ENCODE results near the gene AWAT1.
"Not testable (repeated sequence)": the region's sequence is repeated elsewhere in the genome, so short reads cannot be mapped to it uniquely, and the experiment has no call there.

DNA sequence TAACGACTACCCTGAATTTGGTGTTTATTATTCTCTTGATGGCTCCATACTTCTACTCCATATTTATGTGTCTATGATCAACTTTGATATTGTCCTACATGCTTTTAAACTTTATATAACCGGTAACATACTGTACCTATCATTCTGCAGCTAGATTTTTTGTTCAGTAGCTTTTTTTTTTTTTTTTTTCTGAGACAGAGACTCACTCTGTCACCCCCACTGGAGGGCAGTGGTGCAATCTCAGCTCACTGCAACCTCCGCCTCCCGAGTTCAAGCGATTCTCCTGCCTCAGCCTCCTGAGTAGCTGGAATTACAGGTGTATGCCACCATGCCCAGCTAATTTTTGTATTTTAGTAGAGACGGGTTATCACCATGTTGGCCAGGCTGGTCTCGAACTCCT is 39.6 kb downstream of the AWAT1 start:
- TF ChIP-seq, protein P1, sequence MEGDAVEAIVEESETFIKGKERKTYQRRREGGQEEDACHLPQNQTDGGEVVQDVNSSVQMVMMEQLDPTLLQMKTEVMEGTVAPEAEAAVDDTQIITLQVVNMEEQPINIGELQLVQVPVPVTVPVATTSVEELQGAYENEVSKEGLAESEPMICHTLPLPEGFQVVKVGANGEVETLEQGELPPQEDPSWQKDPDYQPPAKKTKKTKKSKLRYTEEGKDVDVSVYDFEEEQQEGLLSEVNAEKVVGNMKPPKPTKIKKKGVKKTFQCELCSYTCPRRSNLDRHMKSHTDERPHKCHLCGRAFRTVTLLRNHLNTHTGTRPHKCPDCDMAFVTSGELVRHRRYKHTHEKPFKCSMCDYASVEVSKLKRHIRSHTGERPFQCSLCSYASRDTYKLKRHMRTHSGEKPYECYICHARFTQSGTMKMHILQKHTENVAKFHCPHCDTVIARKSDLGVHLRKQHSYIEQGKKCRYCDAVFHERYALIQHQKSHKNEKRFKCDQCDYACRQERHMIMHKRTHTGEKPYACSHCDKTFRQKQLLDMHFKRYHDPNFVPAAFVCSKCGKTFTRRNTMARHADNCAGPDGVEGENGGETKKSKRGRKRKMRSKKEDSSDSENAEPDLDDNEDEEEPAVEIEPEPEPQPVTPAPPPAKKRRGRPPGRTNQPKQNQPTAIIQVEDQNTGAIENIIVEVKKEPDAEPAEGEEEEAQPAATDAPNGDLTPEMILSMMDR (IDR thresholded peaks at IDR 0.05): not testable (repeated sequence)
- not testable (repeated sequence) for TF ChIP-seq POLR2A (IDR thresholded peaks at IDR 0.05)

All from heart left ventricle (tissue), 13 donors.